ENCODE measurements around the gene CFAP251. TPM values are rescaled to one million over a fixed set of nuclear protein-coding genes. Genes with fewer than 3 reads are reported as not detected.

Gene CFAP251
- total and polyA plus RNA-seq, 2 donors (not counting 3 experiments of a cell fraction or from before 2014, with no cell fraction given), result 3.3 to 4.0 TPM

GRCh38 chr12:122021822-122022392 is 103.5 kb downstream of the CFAP251 start, which contains the start of gene BCL7A:
Gene BCL7A (plus strand): TSS chr12:122021884. CDS start chr12:122022092, 208 bp downstream.
- Histone ChIP-seq H3K4me1 (ENCODE audit: control insufficient read depth, extremely low read depth, insufficient read depth, low read length) (peaks cover 19% of the 10 kb centered on the region), H3K9me3 (replicated peaks; ENCODE audit: control insufficient read depth, insufficient read depth, low read length) (no peaks in the 10 kb centered on the region), H3K9me1 (replicated peaks; ENCODE audit: control insufficient read depth, extremely low read depth, insufficient read depth, low read length) (no peaks in the 10 kb centered on the region), H3K27me3 (ENCODE audit: control insufficient read depth in 2 of 2, insufficient read depth in 2 of 2, low read length in 2 of 2) (no peaks in the 10 kb centered on the region), H2AFZ (ENCODE audit: low read depth, low read length) (peak within 1 kb of the TSS; percentile 80), H3K79me2 (ENCODE audit: control insufficient read depth, insufficient read depth, low read length) (peaks cover 17% of the 10 kb centered on the region), H3K4me2 (ENCODE audit: insufficient read depth, low read length) (peak within 1 kb of the TSS; percentile 85), H4K20me1 (replicated peaks; ENCODE audit: control insufficient read depth, extremely low read depth, insufficient read depth, low read length) (no peaks in the 10 kb centered on the region), H3K4me3 (replicated peaks in 1 of 3; ENCODE audit: insufficient read depth in 1 of 3, low read depth in 1 of 3, low read length in 3 of 3) (peak within 1 kb of the TSS; percentile 58 to 78 (median 70)), H3K36me3 (ENCODE audit: control insufficient read depth in 2 of 2, extremely low read depth in 1 of 2, insufficient read depth in 2 of 2, low read length in 2 of 2) (no peaks in the 10 kb centered on the region), H3K27ac (ENCODE audit: insufficient read depth, low read depth, low read length) (peak within 1 kb of the TSS; percentile 46), H3K9ac (replicated peaks; ENCODE audit: extremely low read depth, insufficient read depth, low read length) (peak within 1 kb of the TSS; percentile 80)
- dilution Hi-C loops (cut with MboI; ENCODE audit: extremely low pct_ligation_motif_present, low sequenced_read_pairs), result no loop called here
- intact Hi-C loops (cut with micrococcal nuclease), result loop anchor here (2.0 to 5.0 kb wide), 4 partner anchors 29 to 133 kb away; partner anchors contain the start of genes MLXIP and PSMD9
- TF ChIP-seq MYC (IDR thresholded peaks at IDR 0.05; ENCODE audit: low read depth, low read length) (no peak), POLR2A (IDR thresholded peaks at IDR 0.05; ENCODE audit: low read depth, low read length) (peak; percentile 39)
- ChIA-PET POLR2A (no interaction called here), CTCF (interaction anchor here (0.5 to 3.2 kb wide), 8 partner anchors 10 to 726 kb away, joined by 3 to 21 read pairs (median 4); partner anchors contain the start of genes CAMKK2 and CFAP251)
- DNase-seq (ENCODE audit: low read depth, low spot score), result peak; percentile 72
- FAIRE-seq, result peak; percentile 70
- no TSS peak for BruUV-seq (replicated peaks)

- no peaks in the 10 kb centered on the region for H3K27me3 ChIP-seq (ENCODE audit: control insufficient read depth in 2 of 2, insufficient read depth in 2 of 2, low read length in 2 of 2)
- peak overlapping the region; percentile 46 for H3K27ac ChIP-seq (ENCODE audit: insufficient read depth, low read depth, low read length)
- no peaks in the 10 kb centered on the region for H3K9me1 ChIP-seq (replicated peaks; ENCODE audit: control insufficient read depth, extremely low read depth, insufficient read depth, low read length)
- TF ChIP-seq FOS (IDR thresholded peaks at IDR 0.05; ENCODE audit: borderline replicate concordance, insufficient read depth, low read length) (no peak), JUN (IDR thresholded peaks at IDR 0.05; ENCODE audit: borderline replicate concordance, insufficient read depth, insufficient read length, low read depth) (no peak), MAX (IDR thresholded peaks at IDR 0.05; ENCODE audit: insufficient read depth, insufficient read length) (no peak), EZH2 (IDR thresholded peaks at IDR 0.05; ENCODE audit: borderline replicate concordance, low read depth, low read length, severe bottlenecking) (no peak), POLR2A (IDR thresholded peaks at IDR 0.05; ENCODE audit: low read depth, low read length) (no peak), POLR2AphosphoS5 (IDR thresholded peaks at IDR 0.05; ENCODE audit: insufficient read depth, low read depth, low read length) (no peak), GATA2 (IDR thresholded peaks at IDR 0.05; ENCODE audit: insufficient read depth, insufficient read length, low read depth, low read length) (no peak), CTCF (IDR thresholded peaks at IDR 0.05; ENCODE audit: extremely low read depth in 1 of 2, insufficient read depth in 1 of 2, low read depth in 1 of 2, low read length in 2 of 2) (no peak), MYC (IDR thresholded peaks at IDR 0.05; ENCODE audit: low read depth, low read length) (no peak)
- H3K4me1 ChIP-seq (ENCODE audit: control insufficient read depth, extremely low read depth, insufficient read depth, low read length), result peaks cover 19% of the 10 kb centered on the region
- dilution Hi-C loops (cut with MboI; ENCODE audit: extremely low pct_ligation_motif_present, low sequenced_read_pairs), result no loop called here
- peak overlapping the region; percentile 80 for H3K9ac ChIP-seq (replicated peaks; ENCODE audit: extremely low read depth, insufficient read depth, low read length)
- BruUV-seq (replicated peaks), result TSS peak; percentile 49
- no peaks in the 10 kb centered on the region for H3K9me3 ChIP-seq (replicated peaks; ENCODE audit: control insufficient read depth, insufficient read depth, low read length)
- peaks cover 18% of the 10 kb centered on the region for H3K79me2 ChIP-seq (ENCODE audit: control insufficient read depth, insufficient read depth, low read length)
- POLR2A ChIA-PET, result no interaction called here
- peak; percentile 18 for FAIRE-seq
- CTCF ChIA-PET, result interaction anchor here (0.5 to 3.2 kb wide), 6 partner anchors 11 to 726 kb away, joined by 3 to 21 read pairs (median 4); partner anchors contain the start of genes CAMKK2 and CFAP251
- intact Hi-C loops (cut with micrococcal nuclease), result loop anchor here (1.0 to 5.0 kb wide), 5 partner anchors 30 to 134 kb away; partner anchors contain the start of genes CFAP251, MLXIP and PSMD9
- H3K4me3 ChIP-seq (replicated peaks in 1 of 3; ENCODE audit: insufficient read depth in 1 of 3, low read depth in 1 of 3, low read length in 3 of 3), result peak overlapping the region; percentile 58 to 78 (median 70)
- no peaks in the 10 kb centered on the region for H4K20me1 ChIP-seq (replicated peaks; ENCODE audit: control insufficient read depth, extremely low read depth, insufficient read depth, low read length)
- H2AFZ ChIP-seq (ENCODE audit: low read depth, low read length), result peak overlapping the region; percentile 80
- H3K36me3 ChIP-seq (ENCODE audit: control insufficient read depth in 2 of 2, extremely low read depth in 1 of 2, insufficient read depth in 2 of 2, low read length in 2 of 2), result no peaks in the 10 kb centered on the region
- no peak for DNase-seq (ENCODE audit: low read depth, low spot score)
- peak overlapping the region; percentile 85 for H3K4me2 ChIP-seq (ENCODE audit: insufficient read depth, low read length)
Observed at GRCh38 chr12:122022393-122023338, 104.3 kb downstream of the CFAP251 start.
